Upper lobe of left lung (tissue), 6 donors: Measurements from ENCODE around the gene MTMR4. TPM values are rescaled to one million over a fixed set of nuclear protein-coding genes. Genes with fewer than 3 reads are reported as not detected.

ENCODE experiments used
- ATAC-seq, 2 donors: fragments of 200-7000 bp; cut with Tn5 transposase; one replicate each; pipeline ENCODE4 v1.9.1; 2022; ENCODE audit warnings: mild to moderate bottlenecking in 2 of 2, moderate library complexity in 2 of 2; ENCODE audit not compliant: low FRiP score in 2 of 2
- DNase-seq, 2 donors: peaks; one replicate each; pipeline ENCODE4 v3.0.0-alpha.2; 2019 to 2020
- H3K27ac ChIP-seq, 4 donors: fragments of 200-600 bp; sonication (generic); one replicate each; pipeline ENCODE4 v1.5.1; 2016 to 2019
- H3K27me3 ChIP-seq, 4 donors: fragments of 200-600 bp; sonication (generic); one replicate each; pipeline ENCODE4 v1.5.1; 2017 to 2019
- H3K36me3 ChIP-seq, 4 donors: fragments of 200-600 bp; sonication (generic); one replicate each; pipeline ENCODE4 v1.5.1; 2016 to 2019
- H3K4me1 ChIP-seq, 4 donors: fragments of 200-600 bp; sonication (generic); one replicate each; pipeline ENCODE4 v1.5.1; 2018 to 2019
- H3K4me3 ChIP-seq, 4 donors: fragments of 200-600 bp; sonication (generic); one replicate each; pipeline ENCODE4 v1.5.1; 2017 to 2019; ENCODE audit warnings: mild to moderate bottlenecking in 2 of 4, moderate library complexity in 1 of 4
- H3K9me3 ChIP-seq, 4 donors: fragments of 200-600 bp; sonication (generic); one replicate each; pipeline ENCODE4 v1.5.1; 2018 to 2019
- EP300 ChIP-seq, 4 donors: sonication (generic); formaldehyde crosslinking; IDR thresholded peaks; one replicate each; pipeline ENCODE4 v1.5.1; 2017; ENCODE audit warnings: antibody characterized with exemption in 4 of 4, control low read depth in 2 of 4
- POLR2A ChIP-seq, 4 donors: fragments of 450-650 bp; IDR thresholded peaks; one replicate each; pipeline ENCODE4 v1.5.1; 2016 to 2017; ENCODE audit warnings: antibody characterized with exemption in 4 of 4, mild to moderate bottlenecking in 2 of 4
- POLR2AphosphoS5 ChIP-seq, 2 donors: sonication (generic); formaldehyde crosslinking; IDR thresholded peaks; one replicate each; pipeline ENCODE4 v1.5.1; 2017; ENCODE audit warnings: antibody characterized with exemption in 2 of 2
- WGBS, 2 donors: methylation state at CpG; one replicate each; pipeline ENCODE4 v1.1.5; 2017 to 2018; 5-methylcytosine and 5-hydroxymethylcytosine counted together
- total RNA-seq, 6 donors: library from RNA; depleted of rRNA in 4 of 6; stranded (reverse); fragments of >200 nt in 4 of 6; gene quantifications; one replicate each; pipeline versions ENCODE4 v1.1.0 to v1.2.1, GENCODE V29; 2016 to 2021
- TF ChIP-seq, protein P1 (sequence below), 6 experiments: fragments of 450-650 bp in 4 of 6; fragments of 200-600 bp in 2 of 6; sonication (generic) in 2 of 6; IDR thresholded peaks; one replicate each; pipeline ENCODE4 v1.5.1; 2016 to 2019; ENCODE audit warnings: antibody characterized with exemption in 6 of 6
- donor health status: DM: no; HTN: no; CAD: no; lungs with moderate emphysema.
- donor health status: DM: no; HTN: yes; CAD: no; lungs with severe emphysema.

The MTMR4 gene
- total RNA-seq, 6 donors from 2014 or later = 19.6 to 56.6 (median 34.9) TPM

DNA sequence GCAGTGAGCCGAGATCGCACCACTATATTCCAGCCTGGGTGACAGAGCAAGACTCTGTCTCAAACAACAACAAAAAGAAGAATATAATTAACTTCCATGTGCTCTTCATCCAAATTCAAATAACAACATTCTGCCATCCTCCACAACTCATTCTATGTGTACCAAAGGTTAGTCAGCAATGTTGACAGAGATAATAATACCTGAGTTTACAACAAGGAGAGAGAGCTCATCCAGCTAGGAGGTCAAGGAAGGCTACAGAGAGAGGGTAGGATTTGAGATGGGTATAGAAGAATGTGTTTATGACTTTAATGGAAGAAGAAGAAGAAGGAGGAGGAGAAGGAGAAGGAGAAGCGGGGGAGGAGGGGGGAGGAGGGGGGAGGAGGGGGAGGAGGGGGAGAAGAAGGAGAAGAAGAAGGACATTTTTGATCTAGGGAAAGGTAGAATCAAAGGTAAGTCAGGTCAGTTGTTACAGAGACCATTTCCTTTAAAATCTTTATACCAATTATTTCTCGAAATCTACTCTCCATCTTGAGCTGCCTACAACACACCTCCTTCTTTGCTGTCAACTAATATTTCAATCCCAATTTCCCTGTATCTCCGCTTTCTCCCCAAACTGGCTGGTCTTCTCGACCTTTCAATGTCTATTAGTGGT lies 16.1 kb downstream of the MTMR4 start:
- TF ChIP-seq POLR2AphosphoS5 (IDR thresholded peaks at IDR 0.05) = no peak
- TF ChIP-seq, protein P1, sequence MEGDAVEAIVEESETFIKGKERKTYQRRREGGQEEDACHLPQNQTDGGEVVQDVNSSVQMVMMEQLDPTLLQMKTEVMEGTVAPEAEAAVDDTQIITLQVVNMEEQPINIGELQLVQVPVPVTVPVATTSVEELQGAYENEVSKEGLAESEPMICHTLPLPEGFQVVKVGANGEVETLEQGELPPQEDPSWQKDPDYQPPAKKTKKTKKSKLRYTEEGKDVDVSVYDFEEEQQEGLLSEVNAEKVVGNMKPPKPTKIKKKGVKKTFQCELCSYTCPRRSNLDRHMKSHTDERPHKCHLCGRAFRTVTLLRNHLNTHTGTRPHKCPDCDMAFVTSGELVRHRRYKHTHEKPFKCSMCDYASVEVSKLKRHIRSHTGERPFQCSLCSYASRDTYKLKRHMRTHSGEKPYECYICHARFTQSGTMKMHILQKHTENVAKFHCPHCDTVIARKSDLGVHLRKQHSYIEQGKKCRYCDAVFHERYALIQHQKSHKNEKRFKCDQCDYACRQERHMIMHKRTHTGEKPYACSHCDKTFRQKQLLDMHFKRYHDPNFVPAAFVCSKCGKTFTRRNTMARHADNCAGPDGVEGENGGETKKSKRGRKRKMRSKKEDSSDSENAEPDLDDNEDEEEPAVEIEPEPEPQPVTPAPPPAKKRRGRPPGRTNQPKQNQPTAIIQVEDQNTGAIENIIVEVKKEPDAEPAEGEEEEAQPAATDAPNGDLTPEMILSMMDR (IDR thresholded peaks at IDR 0.05) = no peak
- TF ChIP-seq POLR2A (IDR thresholded peaks at IDR 0.05) = no peak
- TF ChIP-seq EP300 (IDR thresholded peaks at IDR 0.05) = no peak
- 94% methylated on average over 6 of the region's 6 CpGs for WGBS, 2 donors
- no peak for ATAC-seq

DNA sequence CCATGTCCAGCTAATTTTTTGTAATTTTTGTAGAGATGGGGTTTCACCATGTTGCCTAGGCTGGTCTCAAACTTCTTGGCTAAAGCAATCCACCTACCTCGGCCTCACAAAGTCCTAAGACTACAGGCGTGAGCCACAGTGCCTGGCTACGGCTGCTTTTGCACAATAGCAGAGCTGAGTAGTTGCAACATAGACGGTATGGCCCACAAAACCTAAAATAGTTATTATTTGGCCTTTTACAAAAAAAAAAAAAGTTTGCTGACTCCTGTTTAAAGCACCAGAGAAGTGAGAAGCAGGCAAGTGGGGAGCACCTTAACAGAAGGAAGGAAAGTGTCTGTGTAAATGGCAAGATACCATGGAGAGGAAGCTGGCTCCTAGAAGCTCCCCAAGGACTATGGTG lies 20.9 kb downstream of the MTMR4 start:
- H3K4me1 ChIP-seq = no peaks in the 10 kb centered on the region
- H3K4me3 ChIP-seq = no peak overlapping the region
- DNase-seq (no peak), ATAC-seq (no peak)
- H3K27ac ChIP-seq = no peak overlapping the region
- H3K36me3 ChIP-seq = peaks cover 53 to 97% (median 86%) of the 10 kb centered on the region in 4 donors
- H3K9me3 ChIP-seq = no peaks in the 10 kb centered on the region
- H3K27me3 ChIP-seq = no peaks in the 10 kb centered on the region
- no peak for TF ChIP-seq POLR2A (IDR thresholded peaks at IDR 0.05)
- TF ChIP-seq EP300 (IDR thresholded peaks at IDR 0.05) = no peak
- no peak for TF ChIP-seq POLR2AphosphoS5 (IDR thresholded peaks at IDR 0.05)
- TF ChIP-seq, protein P1 (IDR thresholded peaks at IDR 0.05) = no peak
- 62 to 89% methylated on average over 4 of the region's 4 CpGs for WGBS, 2 donors

More for the DNA sequence above, 16.1 kb downstream of the MTMR4 start:
- no peaks in the 10 kb centered on the region for H3K9me3 ChIP-seq
- no peaks in the 10 kb centered on the region for H3K27me3 ChIP-seq
- H3K27ac ChIP-seq = no peak overlapping the region
- no peak overlapping the region for H3K4me3 ChIP-seq
- H3K36me3 ChIP-seq = peaks cover 39 to 97% (median 76%) of the 10 kb centered on the region in 4 donors
- H3K4me1 ChIP-seq = no peaks in the 10 kb centered on the region
- no peak for DNase-seq

DNA sequence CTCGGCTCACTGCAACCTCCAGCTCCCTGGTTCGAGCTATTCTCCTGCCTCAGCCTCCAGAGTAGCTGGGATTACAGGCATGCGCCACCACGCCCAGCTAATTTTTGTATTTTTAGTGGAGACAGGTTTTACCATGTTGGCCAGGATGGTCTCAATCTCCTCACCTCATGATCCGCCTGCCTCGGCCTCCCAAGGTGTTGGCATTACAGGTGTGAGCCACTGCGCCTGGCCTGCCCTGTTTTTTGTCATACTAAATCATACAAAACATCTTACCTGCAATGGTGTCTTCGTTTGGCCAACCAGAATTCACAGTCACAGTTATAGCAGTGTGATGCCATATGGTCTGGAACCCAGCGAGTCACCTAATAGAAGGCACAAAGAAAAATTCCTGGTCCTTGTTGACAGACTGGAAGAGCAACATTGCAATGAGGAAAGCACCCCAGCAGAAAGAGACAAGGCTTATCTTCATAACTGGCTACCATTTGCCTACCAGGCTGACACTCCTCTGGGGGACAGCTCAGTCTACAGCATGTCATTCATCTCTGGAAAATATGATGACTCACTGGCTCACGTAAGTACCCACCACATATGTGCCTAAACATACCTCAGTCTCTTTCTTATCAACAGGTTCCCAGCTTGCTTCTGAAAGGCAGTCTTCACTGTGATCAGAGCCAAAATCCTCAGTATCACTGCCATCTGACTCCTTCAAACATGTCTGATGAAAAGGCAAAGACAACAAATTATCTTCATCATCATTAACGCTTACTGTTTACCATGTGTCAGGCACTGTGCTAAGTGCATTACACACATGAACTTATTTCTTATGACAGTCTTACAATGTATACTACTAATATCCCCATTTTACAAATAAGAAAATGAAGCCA lies 22.0 kb downstream of the MTMR4 start:
- H3K9me3 ChIP-seq = no peaks in the 10 kb centered on the region
- ATAC-seq (no peak), DNase-seq (no peak)
- 94% methylated on average over 10 to 11 of the region's 11 CpGs for WGBS, 2 donors
- no peak overlapping the region for H3K4me3 ChIP-seq
- H3K36me3 ChIP-seq = peaks cover 54 to 94% (median 83%) of the 10 kb centered on the region in 4 donors
- H3K27me3 ChIP-seq = no peaks in the 10 kb centered on the region
- no peak overlapping the region for H3K27ac ChIP-seq
- H3K4me1 ChIP-seq = no peaks in the 10 kb centered on the region
- TF ChIP-seq, protein P1 (IDR thresholded peaks at IDR 0.05) = no peak
- TF ChIP-seq EP300 (IDR thresholded peaks at IDR 0.05) (no peak), POLR2A (IDR thresholded peaks at IDR 0.05) (no peak), POLR2AphosphoS5 (IDR thresholded peaks at IDR 0.05) (no peak)

GRCh38 chr17:58491510-58492045 lies 22.9 kb downstream of the MTMR4 start:
- peaks cover 54 to 88% (median 78%) of the 10 kb centered on the region in 4 donors for H3K36me3 ChIP-seq
- no peak overlapping the region for H3K4me3 ChIP-seq
- DNase-seq (no peak), ATAC-seq (no peak)
- no peaks in the 10 kb centered on the region for H3K4me1 ChIP-seq
- WGBS, 2 donors = 96% methylated on average over 6 of the region's 6 CpGs
- H3K27ac ChIP-seq = no peak overlapping the region
- no peaks in the 10 kb centered on the region for H3K9me3 ChIP-seq
- TF ChIP-seq EP300 (IDR thresholded peaks at IDR 0.05) (no peak), POLR2AphosphoS5 (IDR thresholded peaks at IDR 0.05) (no peak), POLR2A (IDR thresholded peaks at IDR 0.05) (no peak)
- TF ChIP-seq, protein P1 (IDR thresholded peaks at IDR 0.05) = no peak
- no peaks in the 10 kb centered on the region for H3K27me3 ChIP-seq
